GM21619 (cell line): Measurements from ENCODE around the gene TUSC2.

ENCODE experiments used
- ATAC-seq: cut with Tn5 transposase; IDR thresholded peaks from one replicate; pipeline ENCODE4 v1.9.1; 2021; ENCODE audit not compliant: unreplicated experiment

Gene TUSC2

DNA sequence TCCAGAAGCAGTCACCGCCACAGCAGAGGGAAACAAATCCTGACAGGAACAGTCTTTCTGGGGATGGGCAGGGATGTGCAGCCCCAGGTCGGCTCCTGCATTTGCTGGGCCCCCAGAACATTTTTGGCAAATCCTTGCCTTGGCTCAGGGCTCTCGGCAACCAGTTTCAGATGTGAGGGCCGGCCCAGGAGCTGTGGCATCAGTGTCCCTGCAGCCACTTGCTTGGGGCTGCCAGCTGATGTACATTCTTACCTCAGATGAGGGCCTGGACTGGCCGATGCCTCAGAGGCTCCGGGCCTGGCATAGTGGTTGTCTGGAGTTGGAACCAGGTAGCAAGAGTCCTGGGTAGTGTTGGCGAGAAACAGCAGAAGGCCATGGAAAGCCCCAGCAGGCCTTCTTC is 26.8 kb upstream of the TUSC2 start:
- no peak for ATAC-seq

DNA sequence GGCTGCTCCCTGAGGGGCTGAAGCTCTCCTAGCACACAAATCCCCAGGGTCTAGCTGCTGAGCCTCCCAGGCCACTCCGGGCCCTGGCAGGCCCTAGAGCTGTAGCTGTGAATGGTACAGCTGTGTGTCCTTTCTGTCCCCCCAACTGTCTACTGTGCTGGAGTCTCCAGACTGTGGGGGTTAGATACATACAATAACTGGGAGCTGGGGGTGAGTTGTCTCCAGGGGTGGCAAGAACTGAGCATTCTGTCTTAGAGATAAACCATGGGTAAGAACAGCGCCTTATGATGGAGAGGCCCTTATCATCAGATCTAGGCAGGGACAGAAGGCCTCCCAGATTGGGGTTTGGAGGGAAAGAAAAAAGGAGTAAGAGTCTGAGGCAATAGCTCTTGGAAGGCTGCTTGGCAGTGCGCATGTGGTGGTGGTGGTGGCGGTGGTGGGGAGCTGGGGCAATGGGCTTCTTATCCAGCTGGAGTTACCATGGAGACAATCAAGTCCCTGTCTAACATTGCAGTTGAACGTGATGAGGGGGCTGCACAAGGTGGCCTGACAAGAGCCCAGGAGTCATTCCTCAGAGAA is 26.3 kb upstream of the TUSC2 start:
- no peak for ATAC-seq

DNA sequence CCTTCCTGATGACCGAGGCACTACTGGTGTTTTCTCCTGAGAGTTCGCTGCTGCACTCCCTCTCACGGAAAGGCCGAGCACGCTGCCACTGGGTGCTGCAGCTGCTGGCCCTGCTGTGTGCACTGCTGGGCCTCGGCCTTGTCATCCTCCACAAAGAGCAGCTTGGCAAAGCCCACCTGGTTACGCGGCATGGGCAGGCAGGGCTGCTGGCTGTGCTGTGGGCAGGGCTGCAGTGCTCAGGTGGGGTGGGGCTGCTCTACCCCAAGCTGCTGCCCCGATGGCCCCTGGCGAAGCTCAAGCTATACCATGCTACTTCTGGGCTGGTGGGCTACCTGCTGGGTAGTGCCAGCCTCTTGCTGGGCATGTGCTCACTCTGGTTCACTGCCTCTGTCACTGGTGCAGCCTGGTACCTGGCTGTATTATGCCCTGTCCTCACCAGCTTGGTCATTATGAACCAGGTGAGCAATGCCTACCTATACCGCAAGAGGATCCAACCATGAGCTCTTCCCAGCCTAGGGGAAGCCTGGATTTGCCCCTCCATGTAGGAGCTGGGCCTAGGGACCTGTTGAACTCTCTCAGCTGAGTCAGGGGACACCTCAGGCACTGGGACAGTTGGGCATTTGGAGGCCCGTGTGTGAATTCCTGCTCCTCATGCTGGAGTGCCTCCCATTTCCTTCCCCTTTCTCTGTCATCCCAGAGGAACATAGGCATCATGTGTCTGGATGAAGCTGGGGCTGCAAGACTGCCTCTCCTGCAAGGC is 25.4 kb upstream of the TUSC2 start:
- no peak for ATAC-seq

DNA sequence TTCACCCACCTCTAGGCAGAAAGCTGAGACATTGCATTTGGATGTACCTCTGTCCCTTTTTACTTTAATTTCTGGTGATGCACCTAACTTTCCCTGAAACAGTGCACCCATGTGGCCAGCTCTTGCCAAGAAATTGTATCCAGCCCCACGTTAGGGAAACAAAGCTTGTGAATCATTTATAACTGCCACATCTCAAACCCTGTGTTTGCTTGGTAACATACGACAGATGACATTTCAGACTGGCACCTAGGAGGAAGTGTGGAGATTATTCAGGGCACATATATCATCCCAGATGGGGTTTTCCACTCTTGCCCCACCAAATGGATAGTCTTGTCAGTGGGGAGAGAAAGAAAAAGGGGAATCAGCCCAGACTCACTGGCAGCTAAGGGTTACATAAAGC is 24.8 kb upstream of the TUSC2 start:
- ATAC-seq, result no peak

DNA sequence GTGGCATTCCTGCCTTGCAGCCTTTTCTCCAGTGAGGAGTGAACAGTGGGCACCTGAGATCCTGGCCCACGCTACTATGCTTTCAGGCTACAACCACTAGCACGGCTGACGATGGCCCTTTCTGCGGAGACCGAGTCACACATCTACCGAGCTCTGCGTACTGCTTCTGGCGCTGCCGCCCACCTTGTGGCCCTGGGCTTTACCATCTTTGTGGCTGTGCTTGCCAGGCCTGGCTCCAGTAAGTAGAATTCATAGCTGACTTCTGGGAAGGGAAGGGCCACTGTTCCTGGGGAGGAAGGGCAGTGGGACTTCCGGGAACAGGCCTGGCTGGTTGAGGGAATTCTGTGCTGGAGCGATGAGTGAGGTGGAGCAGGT is 23.3 kb upstream of the TUSC2 start:
- ATAC-seq, result no peak

DNA sequence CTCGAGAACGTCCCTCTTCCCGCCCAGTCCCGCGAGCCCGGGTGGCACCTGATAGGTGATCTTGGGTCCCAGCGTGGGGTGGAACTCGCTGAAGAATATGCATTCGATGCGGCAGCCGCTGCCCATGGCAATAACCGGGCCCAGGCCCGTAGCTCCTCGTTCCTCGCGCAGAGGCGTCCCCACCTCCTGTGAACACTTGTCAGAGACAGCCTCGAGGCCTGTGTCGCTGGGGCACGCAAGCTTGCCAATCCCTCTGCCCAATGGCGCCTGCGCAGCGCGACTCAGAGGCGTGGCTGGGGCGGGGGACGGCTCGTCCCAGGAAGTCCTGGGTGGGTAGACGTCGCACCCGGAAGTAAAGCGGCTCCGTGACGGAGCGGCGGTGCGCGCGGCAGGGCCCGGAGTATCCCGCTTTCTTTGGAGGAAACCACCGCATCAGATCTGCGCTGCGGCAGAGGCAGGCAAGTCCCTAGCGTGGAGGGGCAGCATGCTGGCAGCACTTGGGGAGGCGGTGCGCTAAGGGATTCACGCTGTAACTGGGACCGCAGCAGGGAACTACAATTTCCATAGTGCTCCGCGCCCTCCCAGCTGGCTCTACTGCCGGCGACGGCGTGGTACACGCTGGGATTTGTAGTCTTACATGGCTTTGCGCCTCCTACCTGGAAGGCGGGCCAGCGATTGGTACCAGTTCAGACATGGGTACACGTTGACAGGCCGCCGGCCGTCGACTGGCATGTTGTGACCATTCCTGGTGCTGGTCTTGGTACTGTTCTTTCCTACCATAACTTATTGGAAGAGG is 22.7 kb upstream of the TUSC2 start, which contains the start of the genes CYB561D2 and NPRL2:
TSS of gene CYB561D2 (plus strand) at position 336 of the 796 bp plus-strand sequence. CDS start 572 bp downstream, outside the sequence.
TSS of gene NPRL2 (minus strand) at position 249 of the 796 bp plus-strand sequence. CDS start at position 126, 123 bp downstream.
- peak; percentile 82 for ATAC-seq

DNA sequence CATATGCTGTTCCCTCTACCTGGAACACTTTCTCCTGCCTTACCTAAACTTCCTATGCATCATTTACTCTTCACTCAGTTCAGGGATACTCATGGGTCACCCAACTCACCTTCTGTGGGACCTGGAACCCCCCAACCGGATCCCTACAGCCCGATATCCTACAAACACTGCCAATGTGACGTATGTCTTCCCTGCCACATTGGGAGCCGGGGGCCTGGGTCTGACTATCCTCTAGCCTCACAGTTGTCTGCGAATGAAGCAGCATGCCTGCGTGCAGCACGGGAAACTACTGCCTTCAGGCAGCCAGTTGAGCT is 22.1 kb upstream of the TUSC2 start:
- no peak for ATAC-seq

DNA sequence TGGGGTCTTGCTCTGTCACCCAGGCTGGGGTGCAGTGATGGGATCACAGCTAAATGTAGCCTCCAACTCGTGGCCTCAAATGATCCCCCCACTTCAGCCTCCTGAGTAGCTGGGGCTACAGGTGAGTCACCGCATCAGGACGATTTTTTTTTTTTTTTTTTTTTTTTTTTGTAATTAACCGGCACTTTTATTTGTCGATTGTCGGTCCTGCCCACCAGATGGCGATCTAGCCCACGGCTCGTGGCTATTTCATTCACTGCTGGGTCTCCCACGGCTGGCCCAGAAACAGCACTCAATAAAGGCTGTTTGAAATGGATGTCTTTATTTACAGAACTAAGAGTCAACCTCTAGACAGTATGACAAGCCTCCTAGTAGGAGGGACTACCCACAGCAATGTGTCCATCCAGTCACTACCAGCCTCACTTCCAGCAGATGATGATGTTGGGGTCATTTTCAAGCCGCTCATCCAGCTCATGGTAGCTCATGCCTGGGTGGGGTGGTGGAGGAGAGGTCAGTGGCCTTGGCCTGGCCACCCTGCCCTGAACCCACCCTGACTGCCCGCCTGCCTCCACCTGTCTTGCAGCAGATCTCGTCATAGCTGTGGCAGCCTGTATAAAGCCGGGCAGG is 19.3 kb upstream of the TUSC2 start:
- no peak for ATAC-seq

DNA sequence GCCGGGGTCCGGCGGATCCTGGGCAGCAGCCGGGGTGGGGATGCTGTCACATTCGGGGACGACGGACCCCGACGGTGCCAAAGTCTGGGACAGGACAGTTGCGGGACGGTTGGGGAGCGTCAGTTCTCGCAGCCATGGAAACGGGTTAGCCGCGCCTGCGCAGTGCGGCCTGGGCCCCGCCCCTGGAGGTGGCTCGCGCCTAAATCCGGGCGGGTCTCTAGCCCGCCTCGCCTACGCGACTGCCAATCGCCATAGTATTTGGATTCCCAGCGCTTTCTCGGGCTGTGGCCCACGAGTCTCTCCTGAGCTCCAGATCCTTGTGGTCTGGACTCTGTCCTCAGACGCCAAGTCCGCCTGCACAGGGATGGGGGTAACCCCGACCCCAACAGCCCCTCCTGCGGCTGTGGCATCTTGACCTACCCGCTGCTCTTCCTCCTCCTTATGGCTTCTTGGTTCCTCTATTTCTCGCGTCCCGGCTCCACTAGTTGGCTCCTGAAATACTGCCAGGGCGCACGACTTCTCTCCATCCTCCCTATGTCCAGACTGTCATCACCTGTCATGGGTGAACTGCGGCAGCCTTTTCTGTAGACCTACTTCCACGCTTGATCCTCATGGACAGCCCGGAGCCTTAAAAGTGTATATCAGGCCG is 17.7 kb upstream of the TUSC2 start, which contains the start of gene ZMYND10:
TSS of gene ZMYND10 (minus strand) at position 147 of the 649 bp plus-strand sequence. CDS start 153 bp downstream, outside the sequence.
- ATAC-seq, result no peak

DNA sequence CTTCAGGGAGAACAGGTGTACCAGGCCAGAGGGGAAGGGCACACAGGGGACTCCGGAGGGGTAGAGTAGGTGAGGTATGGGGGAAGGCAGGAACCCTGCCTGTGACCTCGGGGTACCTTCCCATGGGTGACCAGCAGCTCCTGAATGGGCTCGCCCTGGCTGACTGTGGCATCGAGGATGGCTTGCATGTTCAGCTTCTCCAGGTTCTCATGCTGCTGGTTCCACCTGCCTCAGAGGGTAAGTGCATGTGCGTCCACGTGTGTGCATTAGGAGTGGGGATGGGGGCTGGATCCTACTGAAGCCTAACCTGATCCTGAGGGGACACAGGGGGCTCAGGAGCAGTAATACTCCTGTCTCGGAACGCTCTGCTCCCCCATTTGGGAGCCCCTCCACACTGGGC is 17.0 kb upstream of the TUSC2 start:
- no peak for ATAC-seq

DNA sequence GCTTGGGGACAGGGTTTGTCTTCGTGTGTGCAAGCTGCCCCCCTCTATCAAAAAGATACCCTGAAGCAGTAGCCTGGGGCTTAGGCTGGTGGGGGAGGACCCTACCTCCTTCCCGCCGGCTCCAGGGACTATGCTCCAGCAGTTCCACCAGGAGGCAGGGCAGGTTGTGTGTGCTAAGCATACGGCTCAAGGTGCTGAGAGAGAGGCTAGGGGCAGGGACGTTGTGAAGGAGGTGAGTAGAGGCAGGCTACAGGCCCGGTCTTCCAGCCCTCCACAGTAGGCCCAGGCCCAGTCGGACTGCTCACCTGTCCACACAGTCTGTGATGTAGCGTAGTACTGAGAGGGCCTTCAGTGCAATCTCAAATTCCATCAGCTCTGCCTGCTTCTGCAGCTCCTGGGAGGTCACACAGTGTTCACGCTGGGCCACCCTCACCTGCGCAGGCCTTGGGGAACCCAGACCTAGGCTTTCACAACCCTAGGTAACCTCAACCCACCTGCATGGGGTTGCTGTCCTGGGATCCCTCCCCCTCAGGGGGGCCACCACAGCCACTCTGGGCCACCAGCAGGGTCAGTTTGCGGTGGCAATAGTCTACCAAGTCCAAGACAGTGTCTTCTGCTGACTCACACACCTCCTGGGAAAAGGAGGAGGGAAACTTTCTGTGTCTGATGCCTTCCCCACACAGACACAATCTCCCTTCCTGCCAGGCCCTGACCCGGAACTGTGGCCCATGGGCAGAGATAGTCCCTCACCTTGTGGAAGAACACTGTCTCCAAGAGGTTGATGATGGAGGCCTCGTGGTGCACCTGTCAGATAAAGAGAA is 15.0 kb upstream of the TUSC2 start:
- ATAC-seq, result no peak

DNA sequence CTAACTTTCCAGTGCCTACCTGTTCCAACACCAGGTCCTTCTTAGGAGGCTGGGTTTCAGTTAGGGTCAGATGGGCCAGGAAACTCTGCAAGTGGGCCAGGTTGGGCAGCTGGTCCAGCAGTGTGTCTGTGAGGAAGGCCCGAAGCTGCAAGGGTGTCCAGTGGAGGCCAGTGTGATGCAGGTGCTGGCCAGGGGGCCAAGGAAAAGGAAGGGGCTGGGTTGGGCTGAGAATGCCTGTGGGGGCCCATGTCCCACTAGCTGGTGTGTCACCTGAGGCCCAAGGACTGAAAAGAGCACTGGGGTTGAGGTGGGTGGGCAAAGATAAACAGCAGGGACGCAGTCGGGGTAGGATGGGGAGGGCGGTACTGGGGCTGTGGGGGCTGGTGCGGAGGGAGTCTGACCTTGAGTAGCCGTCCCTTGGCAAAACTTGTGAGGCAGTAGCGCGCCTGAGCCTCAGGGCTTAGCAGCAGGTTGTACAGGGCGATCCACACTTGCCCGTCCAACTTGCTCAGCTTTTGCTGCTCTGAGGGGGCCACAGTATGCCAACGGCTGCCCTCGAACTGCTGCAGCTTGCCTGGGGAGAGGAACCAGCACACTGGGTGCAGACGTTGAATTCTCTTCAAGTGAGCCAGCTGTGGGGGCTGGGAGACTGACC is 14.1 kb upstream of the TUSC2 start:
- no peak for ATAC-seq

DNA sequence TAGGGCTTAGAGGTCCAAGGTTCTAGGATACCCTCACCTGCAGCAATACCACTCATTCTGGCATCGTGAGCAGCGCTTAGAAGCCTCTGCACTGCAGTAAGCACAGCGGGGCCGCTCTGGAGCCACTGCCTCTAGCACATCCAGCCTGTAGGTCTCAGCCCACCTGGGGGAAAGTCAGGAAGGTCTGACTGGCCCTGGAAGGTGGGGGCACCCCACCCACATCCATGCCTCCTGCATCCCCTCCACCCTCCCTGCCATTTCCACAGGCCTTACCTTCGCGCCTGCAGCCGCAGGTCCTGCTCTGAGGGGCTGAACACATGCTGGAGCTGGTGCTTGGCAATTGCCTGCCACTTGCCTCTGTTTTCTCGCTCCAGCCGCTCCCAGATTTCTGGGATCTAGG is 13.5 kb upstream of the TUSC2 start:
- no peak for ATAC-seq

DNA sequence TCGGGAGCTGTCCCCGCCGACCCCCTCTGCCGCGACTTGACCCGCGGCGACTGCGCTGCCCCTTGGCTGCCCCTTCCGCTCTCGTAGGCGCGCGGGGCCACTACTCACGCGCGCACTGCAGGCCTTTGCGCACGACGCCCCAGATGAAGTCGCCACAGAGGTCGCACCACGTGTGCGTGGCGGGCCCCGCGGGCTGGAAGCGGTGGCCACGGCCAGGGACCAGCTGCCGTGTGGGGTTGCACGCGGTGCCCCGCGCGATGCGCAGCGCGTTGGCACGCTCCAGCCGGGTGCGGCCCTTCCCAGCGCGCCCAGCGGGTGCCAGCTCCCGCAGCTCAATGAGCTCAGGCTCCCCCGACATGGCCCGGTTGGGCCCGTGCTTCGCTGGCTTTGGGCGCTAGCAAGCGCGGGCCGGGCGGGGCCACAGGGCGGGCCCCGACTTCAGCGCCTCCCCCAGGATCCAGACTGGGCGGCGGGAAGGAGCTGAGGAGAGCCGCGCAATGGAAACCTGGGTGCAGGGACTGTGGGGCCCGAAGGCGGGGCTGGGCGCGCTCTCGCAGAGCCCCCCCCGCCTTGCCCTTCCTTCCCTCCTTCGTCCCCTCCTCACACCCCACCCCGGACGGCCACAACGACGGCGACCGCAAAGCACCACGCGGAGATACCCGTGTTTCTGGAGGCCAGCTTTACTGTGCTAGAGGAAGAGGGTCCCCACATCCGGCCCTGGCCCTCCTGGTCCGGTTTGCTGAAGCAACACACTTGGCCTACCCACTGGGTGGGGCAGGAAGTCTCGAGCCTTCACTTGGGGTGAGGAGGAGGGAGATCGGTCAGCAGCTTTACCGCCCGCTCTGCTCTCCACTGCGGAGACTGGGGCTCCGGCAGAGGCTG is 12.7 kb upstream of the TUSC2 start, which contains the start of gene RASSF1:
TSS of gene RASSF1 (minus strand) at position 389 of the 882 bp plus-strand sequence. CDS start at position 358, 31 bp downstream.
- no peak for ATAC-seq

DNA sequence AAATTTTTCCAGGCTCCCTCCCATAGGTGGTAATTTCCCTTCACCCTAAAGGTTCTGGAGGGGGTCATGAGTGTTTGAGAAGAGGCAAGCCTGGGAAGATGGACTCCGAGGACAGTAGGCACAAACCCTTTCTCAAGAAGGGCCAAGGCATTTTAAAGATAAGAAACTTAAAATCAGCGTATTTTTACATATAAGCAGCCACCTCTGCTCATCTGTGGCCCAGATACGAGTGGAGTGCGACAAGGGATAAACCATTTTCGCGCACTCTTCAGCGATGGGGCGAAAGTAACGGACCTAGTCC is 12.1 kb upstream of the TUSC2 start:
- ATAC-seq, result no peak

DNA sequence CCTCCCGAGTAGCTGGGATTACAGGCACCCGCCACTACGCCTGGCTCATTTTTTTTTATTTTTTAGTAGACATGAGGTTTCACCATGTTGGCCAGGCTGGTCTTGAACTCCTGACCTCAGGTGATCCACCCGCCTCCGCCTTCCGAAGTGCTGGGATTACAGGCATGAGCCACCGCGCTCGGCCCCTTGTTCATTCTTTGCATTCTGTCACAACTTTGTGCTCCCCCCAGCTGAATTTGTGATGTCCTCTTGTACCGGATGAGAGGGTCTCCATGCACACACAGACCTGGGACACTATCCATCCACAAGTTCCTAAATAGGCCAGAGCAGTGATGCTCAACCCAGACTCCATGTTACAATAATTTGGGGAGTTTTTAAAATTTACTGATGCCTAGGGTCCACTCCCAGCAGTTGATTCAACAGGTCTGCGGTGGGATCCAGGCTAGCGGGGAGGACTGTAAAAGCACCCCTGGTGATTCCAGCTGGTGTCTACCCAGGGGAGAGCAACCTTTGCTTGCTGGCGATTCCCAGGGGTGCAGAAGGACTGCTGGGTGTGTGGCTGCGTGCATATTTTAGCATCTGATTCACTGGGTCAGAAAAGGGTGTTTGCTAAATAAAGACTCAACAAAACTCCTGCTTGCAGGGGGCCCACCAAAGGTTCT is 11.6 kb upstream of the TUSC2 start:
- no peak for ATAC-seq

DNA sequence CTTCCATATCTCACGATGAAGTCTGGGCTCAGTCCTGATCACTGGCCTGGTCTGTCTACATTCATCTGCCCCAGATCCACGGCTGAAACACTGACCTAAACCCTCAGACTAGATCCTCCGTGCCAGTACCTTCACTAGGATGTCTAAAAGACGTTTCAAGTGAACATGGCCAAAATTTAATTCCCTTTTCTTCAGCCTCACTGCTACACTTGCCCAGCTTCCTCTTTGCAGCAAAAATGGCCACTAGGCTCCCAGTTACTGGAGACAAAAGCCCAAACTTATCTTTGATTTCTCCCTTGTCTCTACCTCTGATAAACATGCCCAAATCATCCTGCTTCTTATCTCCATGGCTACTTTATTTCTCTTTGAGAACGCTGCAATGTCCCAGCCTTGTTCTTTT is 10.9 kb upstream of the TUSC2 start:
- ATAC-seq, result no peak
